IPS-20b (cell line): Measurements from ENCODE around the gene CDKN2B-AS1.
A peak's percentile ranks its signal among the peaks of the same experiment; 100 is the strongest.

ENCODE experiments used
- H3K27ac ChIP-seq: one replicate; pipeline ENCODE4 v1.5.1; 2013; ENCODE audit warnings: low read length
- H3K27me3 ChIP-seq: 2 replicates; pipeline ENCODE4 v1.6.1; 2013; ENCODE audit warnings: mild to moderate bottlenecking, low read length, inconsistent platforms; ENCODE audit not compliant: insufficient read depth
- H3K36me3 ChIP-seq: 2 replicates; pipeline ENCODE4 v1.6.1; 2013; ENCODE audit warnings: low read depth, mild to moderate bottlenecking, inconsistent platforms, low read length, moderate library complexity; ENCODE audit not compliant: insufficient read depth
- H3K4me1 ChIP-seq: 2 replicates; pipeline ENCODE4 v1.6.1; 2013; ENCODE audit warnings: mild to moderate bottlenecking, control low read depth, inconsistent platforms, low read length, moderate library complexity; ENCODE audit not compliant: insufficient read depth
- H3K4me3 ChIP-seq: 2 replicates; pipeline ENCODE4 v1.5.1; 2013; ENCODE audit warnings: mild to moderate bottlenecking, low read length, inconsistent platforms
- H3K9ac ChIP-seq: 2 replicates; pipeline ENCODE4 v1.6.1; 2013; ENCODE audit warnings: low read depth, mild to moderate bottlenecking, inconsistent platforms, low read length, moderate library complexity
- H3K9me3 ChIP-seq: 2 replicates; pipeline ENCODE4 v1.6.1; 2013; ENCODE audit warnings: mild to moderate bottlenecking, low read depth, low read length, inconsistent platforms; ENCODE audit not compliant: insufficient read depth

CDKN2B-AS1 gene

GRCh38 chr9:21996438-21996837 is 1.8 kb downstream of the CDKN2B-AS1 start:
- H3K27me3 ChIP-seq = peaks cover 99% of the 10 kb centered on the region
- H3K4me1 ChIP-seq = peaks cover 16% of the 10 kb centered on the region
- no peaks in the 10 kb centered on the region for H3K9me3 ChIP-seq
- peak overlapping the region; percentile 80 for H3K4me3 ChIP-seq
- no peak overlapping the region for H3K27ac ChIP-seq
- H3K9ac ChIP-seq = no peak overlapping the region
- no peaks in the 10 kb centered on the region for H3K36me3 ChIP-seq

GRCh38 chr9:21996858-21997257 is 2.3 kb downstream of the CDKN2B-AS1 start:
- Histone ChIP-seq H3K36me3 (no peaks in the 10 kb centered on the region), H3K4me1 (peaks cover 16% of the 10 kb centered on the region), H3K27ac (no peak overlapping the region), H3K9ac (no peak overlapping the region), H3K4me3 (peak overlapping the region; percentile 80; the same call in 1 of the 2 replicates), H3K27me3 (peaks cover 99% of the 10 kb centered on the region), H3K9me3 (no peaks in the 10 kb centered on the region)

GRCh38 chr9:21997480-21997879 is 2.9 kb downstream of the CDKN2B-AS1 start:
- Histone ChIP-seq H3K9me3 (no peaks in the 10 kb centered on the region), H3K4me1 (peaks cover 16% of the 10 kb centered on the region), H3K27me3 (peaks cover 99% of the 10 kb centered on the region), H3K9ac (no peak overlapping the region), H3K4me3 (no peak overlapping the region), H3K27ac (no peak overlapping the region), H3K36me3 (no peaks in the 10 kb centered on the region)

- Histone ChIP-seq H3K4me1 (peaks cover 16% of the 10 kb centered on the region), H3K27ac (no peak overlapping the region), H3K9ac (no peak overlapping the region), H3K36me3 (no peaks in the 10 kb centered on the region), H3K9me3 (no peaks in the 10 kb centered on the region), H3K4me3 (no peak overlapping the region), H3K27me3 (peaks cover 99% of the 10 kb centered on the region)
These were observed 3.4 kb downstream of the CDKN2B-AS1 start for GRCh38 chr9:21998026-21998425.

DNA sequence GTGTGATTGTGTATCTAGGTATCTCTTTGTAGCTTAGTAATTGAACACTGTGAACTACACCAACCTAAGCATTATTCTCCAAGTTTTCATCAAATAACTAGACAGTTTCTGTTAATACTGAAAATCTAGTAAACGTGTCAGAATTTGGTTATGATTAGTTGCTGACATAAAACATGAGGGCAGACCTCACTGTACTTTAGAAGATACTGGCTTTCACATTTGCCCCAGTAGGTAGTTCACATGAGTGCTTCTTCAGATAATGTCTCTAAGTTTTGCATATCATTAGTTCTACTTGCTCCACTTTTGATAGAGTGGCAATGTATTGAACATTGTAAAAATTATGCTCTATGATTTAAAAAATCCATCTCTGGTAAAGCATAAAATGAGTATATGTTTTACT is 7.4 kb downstream of the CDKN2B-AS1 start:
- Histone ChIP-seq H3K36me3 (no peaks in the 10 kb centered on the region), H3K4me3 (no peak overlapping the region), H3K27ac (no peak overlapping the region), H3K27me3 (peaks cover 100% of the 10 kb centered on the region), H3K4me1 (peaks cover 14% of the 10 kb centered on the region), H3K9me3 (no peaks in the 10 kb centered on the region), H3K9ac (no peak overlapping the region)

GRCh38 chr9:22005021-22005701 is 10.6 kb downstream of the CDKN2B-AS1 start:
- peaks cover 94% of the 10 kb centered on the region for H3K27me3 ChIP-seq
- H3K4me3 ChIP-seq = peak overlapping the region; percentile 63
- H3K27ac ChIP-seq = no peak overlapping the region
- no peak overlapping the region for H3K9ac ChIP-seq
- H3K4me1 ChIP-seq = no peaks in the 10 kb centered on the region; the same call in 1 of the 2 replicates
- H3K36me3 ChIP-seq = no peaks in the 10 kb centered on the region
- H3K9me3 ChIP-seq = no peaks in the 10 kb centered on the region

GRCh38 chr9:22005702-22006606 is 11.4 kb downstream of the CDKN2B-AS1 start:
- H3K36me3 ChIP-seq = no peaks in the 10 kb centered on the region
- no peak overlapping the region for H3K9ac ChIP-seq
- H3K9me3 ChIP-seq = no peaks in the 10 kb centered on the region
- peaks cover 94% of the 10 kb centered on the region for H3K27me3 ChIP-seq
- peak overlapping the region; percentile 63 for H3K4me3 ChIP-seq
- no peak overlapping the region for H3K27ac ChIP-seq
- no peaks in the 10 kb centered on the region; the same call in 1 of the 2 replicates for H3K4me1 ChIP-seq

- no peaks in the 10 kb centered on the region for H3K9me3 ChIP-seq
- no peaks in the 10 kb centered on the region; the same call in 1 of the 2 replicates for H3K4me1 ChIP-seq
- H3K27me3 ChIP-seq = peaks cover 85% of the 10 kb centered on the region
- H3K4me3 ChIP-seq = peak overlapping the region; percentile 81
- H3K9ac ChIP-seq = no peak overlapping the region
- no peaks in the 10 kb centered on the region for H3K36me3 ChIP-seq
- H3K27ac ChIP-seq = no peak overlapping the region
These were observed 13.8 kb downstream of the CDKN2B-AS1 start for GRCh38 chr9:22008384-22008716.

DNA sequence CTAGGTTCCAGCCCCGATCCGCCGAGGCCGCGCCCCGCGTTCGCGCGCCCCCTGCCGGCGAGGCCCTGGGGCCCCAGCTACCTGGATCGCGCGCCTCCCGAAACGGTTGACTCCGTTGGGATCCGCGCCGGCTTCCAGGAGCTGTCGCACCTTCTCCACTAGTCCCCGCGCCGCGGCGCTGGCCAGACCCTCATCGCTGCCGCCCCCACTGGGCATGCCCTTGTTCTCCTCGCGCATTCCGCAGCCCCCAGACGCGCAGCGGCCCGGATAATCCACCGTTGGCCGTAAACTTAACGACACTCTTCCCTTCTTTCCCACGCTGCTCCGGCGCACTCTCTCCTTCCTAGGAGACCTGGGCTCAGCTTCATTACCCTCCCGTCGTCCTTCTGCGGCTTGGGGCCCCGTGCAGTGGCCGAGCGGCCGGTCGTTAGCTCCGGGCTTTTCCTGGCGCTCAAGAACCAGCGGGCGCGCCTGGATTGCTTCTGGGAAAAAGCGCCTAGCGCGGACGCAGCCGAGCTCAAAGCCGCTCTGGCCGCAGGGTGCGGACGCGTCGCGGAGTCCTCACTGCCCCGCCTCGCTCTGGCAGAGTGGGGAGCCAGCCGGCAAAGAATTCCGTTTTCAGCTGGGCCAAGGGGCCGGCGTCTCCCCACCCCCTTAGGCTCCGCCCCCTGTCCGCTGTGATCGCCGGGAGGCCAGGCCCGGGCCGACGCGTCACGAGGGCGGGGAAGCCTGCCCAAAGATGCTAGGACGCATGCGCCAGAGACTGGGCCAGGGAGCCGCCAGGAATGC is 14.3 kb downstream of the CDKN2B-AS1 start, which contains the start of gene CDKN2B:
CDKN2B (minus strand) TSS at position 589 of the 789 bp plus-strand sequence; CDS start at position 237, 352 bp downstream.
- Histone ChIP-seq H3K27me3 (peaks cover 79% of the 10 kb centered on the region), H3K9ac (peak within 1 kb of the TSS; percentile 57; the same call in 1 of the 2 replicates), H3K36me3 (no peaks in the 10 kb centered on the region), H3K4me1 (no peaks in the 10 kb centered on the region; the same call in 1 of the 2 replicates), H3K9me3 (no peaks in the 10 kb centered on the region), H3K27ac (no peak within 1 kb of the TSS), H3K4me3 (peak within 1 kb of the TSS; percentile 81)

GRCh38 chr9:22009506-22009867 is 14.9 kb downstream of the CDKN2B-AS1 start:
- Histone ChIP-seq H3K27ac (no peak overlapping the region), H3K27me3 (peaks cover 73% of the 10 kb centered on the region), H3K4me3 (peak overlapping the region; percentile 81), H3K4me1 (no peaks in the 10 kb centered on the region; the same call in 1 of the 2 replicates), H3K9ac (peak overlapping the region; percentile 57; the same call in 1 of the 2 replicates), H3K9me3 (no peaks in the 10 kb centered on the region), H3K36me3 (no peaks in the 10 kb centered on the region)

- Histone ChIP-seq H3K4me3 (no peak overlapping the region), H3K27ac (no peak overlapping the region), H3K4me1 (no peaks in the 10 kb centered on the region), H3K27me3 (peaks cover 58% of the 10 kb centered on the region), H3K36me3 (no peaks in the 10 kb centered on the region), H3K9me3 (no peaks in the 10 kb centered on the region), H3K9ac (no peak overlapping the region)
These were observed 16.5 kb downstream of the CDKN2B-AS1 start for GRCh38 chr9:22010866-22011625.
